NCI-H2227 treated with DMSO at 0.1 percent for 48 hours (cell line): Measurements from ENCODE around the gene FAXC.
A peak's percentile ranks its signal among the peaks of the same experiment; 100 is the strongest.
"Not testable (repeated sequence)": the region's sequence is repeated elsewhere in the genome, so short reads cannot be mapped to it uniquely, and the experiment has no call there.

Source experiments
- DNase-seq: peaks from one replicate; lab custom pipeline; 2025; lab: John Stamatoyannopoulos, UW

Gene FAXC

DNA sequence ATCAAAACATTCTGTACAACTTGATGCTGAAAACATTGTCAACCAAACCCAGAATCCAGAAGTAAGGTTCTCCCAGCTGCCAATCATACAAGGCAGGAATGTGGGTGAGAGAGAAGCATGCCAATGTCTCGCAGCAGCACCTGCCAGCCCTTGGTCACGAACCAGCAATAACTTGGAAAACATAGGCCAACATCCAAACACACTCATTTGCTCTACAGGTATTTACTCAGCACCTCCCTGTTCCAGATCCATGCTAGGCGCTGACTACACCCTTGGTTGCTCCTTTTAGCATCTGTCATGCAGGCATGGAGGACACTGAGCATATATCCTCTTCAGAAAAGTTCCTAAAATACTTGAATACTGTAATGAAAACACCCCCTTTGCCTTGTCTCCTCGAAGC, 63.6 kb downstream of the FAXC start:
- DNase-seq = no peak

DNA sequence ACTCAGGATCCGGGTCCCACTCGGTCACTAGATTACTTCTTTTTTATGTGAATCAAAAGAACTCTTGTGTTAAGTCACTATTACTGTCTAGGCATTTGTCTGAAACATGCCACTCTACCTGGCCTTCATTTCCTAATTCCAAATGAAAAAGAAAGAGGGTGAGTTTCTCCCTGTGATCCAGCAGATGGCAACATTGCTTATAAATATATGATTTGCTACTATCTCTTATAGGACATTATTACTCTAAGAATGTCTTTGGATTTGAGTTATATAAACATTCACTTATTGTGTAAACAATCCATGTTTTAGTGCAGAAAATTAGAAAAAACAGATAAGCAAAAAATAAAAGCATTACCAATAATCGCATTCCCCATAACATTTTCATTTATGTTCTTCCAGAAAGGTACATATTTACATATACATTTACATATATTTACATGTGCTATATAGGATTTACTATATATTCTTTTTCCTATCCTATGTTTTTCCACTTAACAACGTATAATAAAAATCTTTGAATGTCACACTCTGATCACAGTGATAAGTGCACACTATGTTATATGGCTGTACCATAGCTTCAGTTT, 66.9 kb downstream of the FAXC start:
- peak; percentile 14 for DNase-seq

GRCh38 chr6:99276747-99277146, 72.7 kb downstream of the FAXC start:
- no peak for DNase-seq

- no peak for DNase-seq
Observed at GRCh38 chr6:99270826-99271225, 78.6 kb downstream of the FAXC start.

DNA sequence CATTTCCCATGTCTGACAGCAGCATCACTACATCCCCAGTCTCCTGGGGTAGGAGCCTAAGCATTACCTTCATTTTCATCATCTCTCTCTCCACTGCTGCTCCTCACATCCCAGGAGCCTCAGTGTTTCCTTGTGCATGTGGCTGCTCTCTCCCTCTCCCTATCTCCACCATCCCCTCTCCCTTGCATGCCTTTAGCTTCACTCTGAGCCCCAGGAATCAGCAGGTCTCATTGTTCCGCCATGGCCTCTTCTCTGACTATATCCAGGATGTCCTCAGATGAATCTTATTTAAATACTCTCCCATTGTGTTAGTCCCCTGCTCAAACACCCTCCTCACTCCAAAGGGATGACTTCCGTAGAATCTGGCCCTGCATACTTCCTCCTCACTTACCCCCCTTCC, 79.4 kb downstream of the FAXC start:
- DNase-seq = no peak

- DNase-seq = no peak
Observed at GRCh38 chr6:99269207-99269606, 80.3 kb downstream of the FAXC start.

DNA sequence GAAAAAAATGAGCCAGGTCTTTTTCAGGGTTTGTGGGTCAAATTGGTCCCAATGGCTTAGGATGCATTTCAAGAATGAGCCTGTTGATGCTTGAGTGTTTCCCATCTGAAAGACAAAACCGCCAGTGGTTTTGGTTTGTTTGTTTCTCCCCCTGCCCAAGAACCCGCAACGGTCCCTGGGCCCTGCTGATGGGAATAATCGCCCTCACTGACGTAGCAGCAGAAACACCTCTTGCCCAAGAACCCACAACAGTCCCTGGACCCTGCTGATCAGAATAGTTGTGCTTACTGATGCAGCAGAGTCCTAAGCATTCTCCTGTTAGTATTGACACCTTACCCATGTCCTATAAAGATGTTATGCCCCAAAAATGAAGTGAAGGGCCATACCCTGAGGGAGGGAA, 82.5 kb downstream of the FAXC start:
- DNase-seq = not testable (repeated sequence)

GRCh38 chr6:99265447-99265846, 84.0 kb downstream of the FAXC start:
- not testable (repeated sequence) for DNase-seq

DNA sequence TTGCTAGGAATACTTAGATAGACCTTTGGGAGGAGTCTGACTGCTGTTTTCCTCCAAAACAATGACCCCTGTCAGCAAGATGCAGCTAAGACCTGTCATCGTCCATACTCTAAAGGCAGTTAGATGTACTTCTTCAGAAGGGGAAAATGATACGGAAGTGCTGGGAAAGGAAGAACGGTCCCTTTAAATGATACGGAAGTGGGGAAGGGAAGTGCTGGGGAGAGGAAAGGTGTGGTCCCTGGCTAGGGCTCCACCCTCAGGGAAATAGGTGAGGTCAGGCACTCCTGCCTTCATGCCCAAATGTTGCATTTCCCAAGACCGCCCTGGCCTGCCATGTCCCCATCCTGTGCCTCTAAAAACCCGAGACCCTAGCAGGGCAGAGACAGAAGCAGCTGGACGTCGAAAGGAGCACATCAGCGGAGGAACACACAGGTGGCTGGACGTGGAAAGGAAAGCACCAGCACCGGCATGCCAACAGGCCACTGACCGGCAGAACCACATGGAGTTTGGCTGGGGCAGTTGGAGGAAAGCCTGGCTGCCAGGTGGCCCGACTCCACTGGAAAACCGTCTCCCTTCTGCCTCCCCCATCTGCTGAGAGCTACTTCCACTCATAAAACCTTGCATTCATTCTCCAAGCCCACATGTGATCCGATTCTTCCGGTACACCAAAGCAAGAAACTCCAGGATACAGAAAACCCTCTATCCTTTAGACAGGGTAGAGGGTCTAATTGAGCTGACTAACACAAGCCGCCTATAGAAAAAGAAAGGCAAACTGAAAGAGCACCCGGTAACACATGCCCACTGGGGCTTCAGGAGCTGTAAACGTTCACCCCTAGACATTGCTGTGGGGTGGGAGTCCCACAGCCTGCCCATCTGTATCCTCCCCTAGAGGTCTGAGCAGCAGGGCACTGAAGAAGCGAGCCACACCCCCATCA, 94.6 kb downstream of the FAXC start:
- no peak for DNase-seq

GRCh38 chr6:99253271-99253670, 96.2 kb downstream of the FAXC start:
- DNase-seq = no peak

DNA sequence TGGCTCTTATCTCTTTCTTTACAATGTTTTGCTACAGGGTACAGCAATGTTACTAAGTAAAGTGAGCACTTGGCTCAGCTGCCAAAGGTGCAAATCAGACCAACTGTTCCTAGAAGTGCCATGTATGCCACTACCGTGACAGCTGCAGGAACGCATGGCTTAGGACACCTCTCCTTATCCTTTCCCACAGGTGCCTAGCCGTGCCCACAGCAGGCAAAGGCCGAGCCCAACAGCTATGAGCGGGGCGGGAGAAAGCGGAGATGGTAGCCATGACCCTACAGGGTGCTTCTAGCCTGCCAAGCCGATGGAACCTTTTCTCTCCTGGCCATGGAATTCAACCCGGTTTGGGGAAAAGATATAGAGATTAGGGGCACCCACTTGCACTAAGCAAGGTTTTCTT, 97.1 kb downstream of the FAXC start:
- no peak for DNase-seq

- no peak for DNase-seq
Observed at GRCh38 chr6:99250476-99250875, 99.0 kb downstream of the FAXC start.

DNA sequence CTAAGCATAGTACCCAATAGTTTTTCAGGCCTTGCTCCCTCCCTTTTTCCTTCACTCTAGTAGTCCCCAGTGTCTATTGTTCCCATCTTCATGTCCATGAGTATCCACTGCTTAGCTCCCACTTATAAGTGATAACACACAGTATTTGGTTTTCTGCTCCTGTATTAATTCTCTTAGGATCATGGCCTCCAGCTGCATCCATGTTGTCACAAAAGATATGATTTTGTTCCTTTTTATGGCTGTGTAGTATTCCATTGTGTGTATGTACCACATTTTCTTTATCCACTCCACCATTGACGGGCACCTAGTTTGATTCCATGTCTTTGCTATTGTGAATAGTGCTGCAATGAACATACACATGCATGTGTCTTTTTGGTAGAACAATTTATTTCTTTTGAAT, 102.9 kb downstream of the FAXC start:
- no peak for DNase-seq

DNA sequence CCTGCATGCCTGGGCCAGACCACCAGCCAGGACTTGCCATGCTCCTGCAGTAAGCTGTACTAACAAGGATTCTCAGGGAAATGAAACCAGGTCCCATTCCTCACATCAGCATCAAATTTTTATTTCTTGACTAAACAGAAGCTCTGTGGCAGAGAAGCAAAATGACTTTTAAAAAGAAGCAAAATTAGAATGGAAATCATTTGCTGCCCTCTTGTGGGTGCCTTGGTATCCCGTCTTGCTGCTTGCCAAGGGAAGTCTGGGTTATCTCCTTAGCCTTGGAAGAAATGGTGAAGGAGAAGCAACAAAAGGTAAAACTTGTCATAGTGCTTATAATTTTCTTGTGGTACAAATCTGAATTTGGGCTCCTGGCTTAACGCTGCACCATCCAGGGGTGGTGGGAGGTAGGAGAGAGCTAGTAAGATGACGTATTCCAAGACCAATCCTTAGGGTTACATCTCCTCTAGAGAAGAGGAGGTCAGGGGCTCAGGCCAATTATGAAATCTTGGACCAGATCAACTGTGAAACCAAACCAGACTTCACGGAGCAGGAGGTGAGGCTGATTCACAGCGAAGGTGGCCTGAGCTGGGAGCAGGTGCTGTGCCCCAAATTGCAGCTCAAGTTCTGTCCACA, 107.5 kb downstream of the FAXC start:
- DNase-seq = peak; percentile 33

DNA sequence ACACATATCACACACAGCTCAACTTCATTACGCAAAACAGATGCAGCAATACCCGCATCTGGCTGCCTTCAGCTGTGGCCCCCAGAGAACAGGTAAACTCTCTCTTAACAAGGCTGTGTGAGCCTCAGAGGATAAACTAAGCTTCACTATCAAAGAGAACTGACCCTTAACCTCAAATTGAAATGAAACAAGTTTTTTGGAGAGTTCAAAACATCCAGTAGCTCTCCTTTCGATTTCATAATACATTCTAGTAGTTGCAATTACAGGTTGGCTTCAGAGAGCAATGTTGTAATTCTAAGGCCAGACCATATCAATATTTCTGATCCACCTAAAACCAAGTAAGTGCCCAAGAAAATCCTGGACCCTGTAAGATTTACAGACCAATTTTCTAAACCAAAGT, 113.5 kb downstream of the FAXC start:
- DNase-seq = no peak

- no peak for DNase-seq
Observed at GRCh38 chr6:99233219-99233618, 116.3 kb downstream of the FAXC start.

GRCh38 chr6:99232056-99232455, 117.4 kb downstream of the FAXC start:
- no peak for DNase-seq

GRCh38 chr6:99225172-99225571, 124.3 kb downstream of the FAXC start:
- DNase-seq = no peak
